Colonic mucosa (tissue), 4 donors: ENCODE measurements around the gene AJAP1. TPM values are rescaled to one million over a fixed set of nuclear protein-coding genes. Genes with fewer than 3 reads are reported as not detected.

ENCODE experiments used
- DNase-seq: peaks from one replicate; pipeline ENCODE4 v3.0.0-alpha.2; 2020
- H3K27ac ChIP-seq: fragments of 200-600 bp; one replicate; pipeline ENCODE4 v1.8.0; 2021
- H3K27me3 ChIP-seq: fragments of 200-600 bp; one replicate; pipeline ENCODE4 v1.8.0; 2021
- H3K36me3 ChIP-seq: fragments of 200-600 bp; one replicate; pipeline ENCODE4 v1.8.0; 2021
- H3K4me1 ChIP-seq: fragments of 200-600 bp; one replicate; pipeline ENCODE4 v1.8.0; 2021; ENCODE audit warnings: mild to moderate bottlenecking
- H3K4me3 ChIP-seq: fragments of 200-600 bp; one replicate; pipeline ENCODE4 v1.8.0; 2021
- H3K9ac ChIP-seq, 2 donors: one replicate each; pipeline ENCODE4 v1.7.0; 2013; ENCODE audit warnings: control low read depth in 2 of 2, low read depth in 2 of 2, low read length in 2 of 2
- H3K9me3 ChIP-seq: fragments of 200-600 bp; one replicate; pipeline ENCODE4 v1.8.0; 2021
- CTCF ChIP-seq: fragments of 200-600 bp; IDR thresholded peaks from one replicate; pipeline ENCODE4 v1.8.0; 2022; ENCODE audit warnings: antibody characterized with exemption, mild to moderate bottlenecking
- intact Hi-C: fragments of 100-400 bp; cut with DNase I; formaldehyde crosslinking; loops from one replicate; pipeline ENCODE4 v1.14.1; 2022
- total RNA-seq, 2 donors: library from RNA; stranded (reverse); fragmentation: NEBNext Ultra II Directional in 1 of 2; extraction: Animal tissue kit (Norgen Biotek cat#: 25700) in 1 of 2; gene quantifications; one replicate each; pipeline ENCODE4 v1.2.1, GENCODE V29; 2021
- donor health status: healthy.
- donor health status: DM: no; HTN: no; CAD: no.
- donor health status: DM: no; HTN: no; CAD: no.

The AJAP1 gene
- total RNA-seq, 2 donors from 2014 or later: 0.07 to 0.42 TPM

DNA sequence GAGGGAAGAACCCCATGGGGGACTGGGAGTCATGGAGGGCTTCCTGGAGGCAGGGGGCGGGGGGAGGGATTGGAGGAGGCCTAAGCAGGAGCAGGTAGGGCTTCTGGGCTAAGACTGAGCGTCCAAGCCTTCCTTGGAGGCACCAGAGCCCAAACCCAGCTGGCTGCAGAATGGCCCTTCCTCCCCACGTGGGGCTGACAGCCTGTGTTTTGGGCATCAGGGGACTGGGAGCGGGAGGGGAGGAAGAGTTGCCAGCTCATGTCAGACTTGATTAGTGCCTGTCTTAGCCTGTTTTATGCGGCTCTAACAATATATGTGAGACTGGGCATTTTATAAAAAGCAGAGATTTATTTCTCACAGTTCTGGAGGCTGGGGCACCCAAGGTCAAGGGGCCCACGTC lies 38.9 kb downstream of the AJAP1 start:
- Histone ChIP-seq H3K9me3 (no peaks in the 10 kb centered on the region), H3K9ac (no peak overlapping the region), H3K27me3 (no peaks in the 10 kb centered on the region), H3K4me3 (no peak overlapping the region), H3K36me3 (no peaks in the 10 kb centered on the region), H3K27ac (no peak overlapping the region), H3K4me1 (no peaks in the 10 kb centered on the region)
- TF ChIP-seq CTCF: no peak
- DNase-seq: no peak
- intact Hi-C loops: no loop called here

DNA sequence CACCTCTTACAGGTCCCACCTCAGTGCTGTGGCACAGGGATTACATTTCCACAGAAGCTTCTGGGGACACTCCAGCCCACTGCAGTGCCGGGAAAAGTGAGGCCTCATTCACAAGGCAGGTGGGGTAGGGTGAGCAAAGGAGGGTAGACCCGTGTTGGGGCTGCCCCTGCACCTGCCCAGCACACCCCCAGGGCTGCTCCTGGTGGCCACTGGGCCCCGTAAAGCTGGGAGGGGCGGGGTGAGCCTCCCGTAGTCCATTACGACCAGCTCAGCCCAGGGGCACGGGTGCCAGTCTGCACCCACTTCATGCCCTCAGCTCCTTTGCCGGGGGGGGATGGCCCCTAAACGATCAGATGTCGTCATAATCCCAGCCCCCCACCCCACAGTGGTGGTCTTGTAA lies 39.5 kb downstream of the AJAP1 start:
- intact Hi-C loops: no loop called here
- Histone ChIP-seq H3K9ac (no peak overlapping the region), H3K36me3 (no peaks in the 10 kb centered on the region), H3K4me1 (no peaks in the 10 kb centered on the region), H3K9me3 (no peaks in the 10 kb centered on the region), H3K27ac (no peak overlapping the region), H3K27me3 (no peaks in the 10 kb centered on the region), H3K4me3 (no peak overlapping the region)
- no peak for DNase-seq
- no peak for TF ChIP-seq CTCF

DNA sequence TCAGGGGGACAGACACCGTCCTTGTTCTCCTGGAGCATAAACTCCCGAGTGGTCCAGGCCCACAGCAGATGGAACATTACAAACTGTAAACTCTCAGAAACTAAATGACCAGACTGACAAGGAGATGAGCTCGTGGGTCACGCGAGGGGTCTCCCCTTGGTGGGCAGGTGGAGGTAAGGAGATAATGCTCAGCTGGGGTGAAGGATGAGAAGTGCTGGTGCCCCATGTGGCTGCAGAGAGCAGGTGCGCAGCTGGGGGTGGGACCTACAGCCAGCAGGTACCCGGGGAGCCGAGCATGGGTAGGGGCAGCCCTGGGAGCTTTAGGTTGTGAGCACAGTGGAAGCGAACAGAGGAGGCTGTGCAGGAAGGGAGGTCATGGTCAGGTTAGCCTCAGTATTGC lies 40.1 kb downstream of the AJAP1 start:
- no peak for TF ChIP-seq CTCF
- H3K4me1 ChIP-seq: no peaks in the 10 kb centered on the region
- no peak overlapping the region for H3K9ac ChIP-seq
- DNase-seq: no peak
- intact Hi-C loops: no loop called here
- H3K4me3 ChIP-seq: no peak overlapping the region
- no peaks in the 10 kb centered on the region for H3K27me3 ChIP-seq
- no peaks in the 10 kb centered on the region for H3K36me3 ChIP-seq
- no peaks in the 10 kb centered on the region for H3K9me3 ChIP-seq
- H3K27ac ChIP-seq: no peak overlapping the region

DNA sequence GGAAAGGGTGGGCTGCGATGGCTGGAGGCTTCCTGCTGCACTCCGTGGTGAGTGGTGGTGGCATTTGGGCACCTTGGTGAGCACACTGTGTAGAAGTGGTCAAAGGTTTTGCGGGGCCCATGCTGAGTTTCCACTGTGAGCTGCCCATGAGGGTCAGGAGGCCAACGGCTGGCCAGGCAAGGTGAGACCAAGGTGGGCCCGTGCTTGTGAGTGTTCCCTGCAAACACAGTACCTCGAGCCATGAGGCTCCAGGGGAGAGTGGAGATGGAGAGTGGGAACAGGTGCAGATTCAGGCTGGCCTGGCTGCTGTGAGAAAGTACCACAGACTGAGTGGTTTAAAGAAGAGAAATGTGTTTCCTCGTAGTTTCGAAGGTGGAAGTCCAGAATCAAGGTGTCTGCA lies 40.8 kb downstream of the AJAP1 start:
- Histone ChIP-seq H3K9ac (no peak overlapping the region), H3K36me3 (no peaks in the 10 kb centered on the region), H3K4me3 (no peak overlapping the region), H3K27ac (no peak overlapping the region), H3K27me3 (no peaks in the 10 kb centered on the region), H3K9me3 (no peaks in the 10 kb centered on the region), H3K4me1 (no peaks in the 10 kb centered on the region)
- no peak for TF ChIP-seq CTCF
- intact Hi-C loops: no loop called here
- DNase-seq: no peak

- TF ChIP-seq CTCF: no peak
- intact Hi-C loops: no loop called here
- no peak for DNase-seq
- H3K4me3 ChIP-seq: no peak overlapping the region
- H3K27me3 ChIP-seq: no peaks in the 10 kb centered on the region
- no peaks in the 10 kb centered on the region for H3K36me3 ChIP-seq
- no peak overlapping the region for H3K9ac ChIP-seq
- H3K4me1 ChIP-seq: no peaks in the 10 kb centered on the region
- H3K27ac ChIP-seq: no peak overlapping the region
- H3K9me3 ChIP-seq: no peaks in the 10 kb centered on the region
Measured at GRCh38 chr1:4696161-4696745, 41.8 kb downstream of the AJAP1 start.

GRCh38 chr1:4696753-4697152 lies 42.3 kb downstream of the AJAP1 start:
- no peak overlapping the region for H3K27ac ChIP-seq
- intact Hi-C loops: no loop called here
- no peak overlapping the region for H3K9ac ChIP-seq
- TF ChIP-seq CTCF: no peak
- no peaks in the 10 kb centered on the region for H3K9me3 ChIP-seq
- no peak for DNase-seq
- no peak overlapping the region for H3K4me3 ChIP-seq
- H3K36me3 ChIP-seq: no peaks in the 10 kb centered on the region
- no peaks in the 10 kb centered on the region for H3K27me3 ChIP-seq
- H3K4me1 ChIP-seq: no peaks in the 10 kb centered on the region
